Stomach (tissue), 4 donors: ENCODE results near the gene LYL1.

Source experiments
- CTCF ChIP-seq, 7 experiments: fragments of 450-650 bp in 4 of 7; fragments of 200-600 bp in 3 of 7; sonication (generic) in 3 of 7; IDR thresholded peaks; one replicate each; pipeline ENCODE4 v1.5.1; 2016 to 2019; ENCODE audit warnings: antibody characterized with exemption in 7 of 7, control low read depth in 2 of 7, mild to moderate bottlenecking in 1 of 7
- POLR2A ChIP-seq, 4 donors: fragments of 450-650 bp; IDR thresholded peaks; one replicate each; pipeline ENCODE4 v1.6.1; 2016; ENCODE audit warnings: antibody characterized with exemption in 4 of 4, control low read depth in 2 of 4, mild to moderate bottlenecking in 1 of 4, moderate library complexity in 1 of 4

- TF ChIP-seq CTCF (IDR thresholded peaks at IDR 0.05) (no peak), POLR2A (IDR thresholded peaks at IDR 0.05) (no peak)
Observed at GRCh38 chr19:13057147-13057572, 45.5 kb downstream of the LYL1 start.
